Natural killer cell (primary cell): ENCODE results near the gene SLC24A3. TPM values are rescaled to one million over a fixed set of nuclear protein-coding genes. Genes with fewer than 3 reads are reported as not detected.

Experiments
- ATAC-seq, 3 donors: fragments of 150-1000 bp in 2 of 3; fragments of 200-7000 bp in 1 of 3; cut with Tn5 transposase; 1 replicate in 1 of 3; 2 replicates in 2 of 3; pipeline ENCODE4 v1.10.0; 2021; ENCODE audit warnings: mild to moderate bottlenecking in 2 of 3, moderate library complexity in 2 of 3
- DNase-seq, 2 donors: peaks; one replicate each; pipeline versions ENCODE4 v3.0.0 to v3.0.0-alpha.2; 2013 to 2021; ENCODE audit warnings: mixed read lengths in 1 of 2
- H3K27ac ChIP-seq: one replicate; pipeline ENCODE4 v1.5.1; 2013; ENCODE audit warnings: mild to moderate bottlenecking, low read length
- H3K27me3 ChIP-seq: one replicate; pipeline ENCODE4 v1.6.1; 2013; ENCODE audit warnings: low read length; ENCODE audit not compliant: control insufficient read depth, insufficient read depth
- H3K36me3 ChIP-seq: one replicate; pipeline ENCODE4 v1.6.1; 2013; ENCODE audit warnings: low read length; ENCODE audit not compliant: control insufficient read depth, insufficient read depth
- H3K4me1 ChIP-seq: one replicate; pipeline ENCODE4 v1.6.1; 2013; ENCODE audit warnings: low read length; ENCODE audit not compliant: control insufficient read depth, insufficient read depth
- H3K4me3 ChIP-seq: one replicate; pipeline ENCODE4 v1.5.1; 2013; ENCODE audit warnings: low read length
- H3K9me3 ChIP-seq: one replicate; pipeline ENCODE4 v1.6.1; 2013; ENCODE audit warnings: low read length; ENCODE audit not compliant: control insufficient read depth, insufficient read depth
- H3K27ac Mint-ChIP-seq, 2 donors: one replicate each; pipeline ENCODE4 v1.8.0; 2022; ENCODE audit warnings: mild to moderate bottlenecking in 2 of 2, mixed read lengths in 2 of 2, moderate library complexity in 1 of 2
- H3K27me3 Mint-ChIP-seq, 2 donors: one replicate each; pipeline ENCODE4 v1.8.0; 2022; ENCODE audit warnings: low read depth in 2 of 2, mixed read lengths in 2 of 2
- H3K36me3 Mint-ChIP-seq: one replicate; pipeline ENCODE4 v1.8.0; 2022; ENCODE audit warnings: mixed read lengths
- H3K4me1 Mint-ChIP-seq, 2 donors: one replicate each; pipeline ENCODE4 v1.8.0; 2022; ENCODE audit warnings: mixed read lengths in 2 of 2
- H3K4me3 Mint-ChIP-seq: one replicate; pipeline ENCODE4 v1.8.0; 2022; ENCODE audit warnings: mild to moderate bottlenecking, moderate library complexity, mixed read lengths
- H3K9me3 Mint-ChIP-seq, 2 donors: one replicate each; pipeline ENCODE4 v1.8.0; 2022; ENCODE audit warnings: mixed read lengths in 2 of 2
- CTCF ChIP-seq: fragments of 200-600 bp; IDR thresholded peaks from one replicate; pipeline ENCODE4 v1.8.0; 2022; ENCODE audit warnings: antibody characterized with exemption
- WGBS: methylation state at CpG from one replicate; pipeline ENCODE4 v1.1.7; 2013; ENCODE audit warnings: missing lambda C conversion rate; ENCODE audit not compliant: insufficient coverage; 5-methylcytosine and 5-hydroxymethylcytosine counted together
- intact Hi-C: fragments of 100-400 bp; cut with micrococcal nuclease; formaldehyde crosslinking; loops from one replicate; pipeline ENCODE4 v1.14.2; 2022
- total RNA-seq, 4 donors: library from RNA; stranded (reverse); fragments of 120-200 nt in 1 of 4; gene quantifications; one replicate each; pipeline versions ENCODE4 v1.2.3 to v1.2.4, GENCODE V29; 2013 to 2022

Gene SLC24A3
- total RNA-seq, 3 donors from 2014 or later (not counting 1 experiment from before 2014, with no cell fraction given), result 0.09 to 5.5 (median 0.99) TPM

- H3K9me3 ChIP-seq, result no peaks in the 10 kb centered on the region
- Mint-ChIP-seq H3K9me3 (no peaks in the 10 kb centered on the region), H3K36me3 (no peaks in the 10 kb centered on the region), H3K27ac (peak overlapping the region in 1 of 2 donors; percentile 77), H3K4me3 (peak overlapping the region; percentile 29), H3K4me1 (peaks cover 34 to 41% of the 10 kb centered on the region in 2 donors), H3K27me3 (peaks cover 0 to 2% of the 10 kb centered on the region in 2 donors)
- ATAC-seq, result peak; percentile 73 to 84 (median 77)
- no peaks in the 10 kb centered on the region for H3K27me3 ChIP-seq
- WGBS, result 31% methylated on average over 4 of the region's 5 CpGs
- H3K4me3 ChIP-seq, result no peak overlapping the region
- no peak overlapping the region for H3K27ac ChIP-seq
- no peaks in the 10 kb centered on the region for H3K36me3 ChIP-seq
- TF ChIP-seq CTCF, result no peak
- DNase-seq, result peak in 1 of 2 donors; percentile 14
- intact Hi-C loops, result no loop called here
- H3K4me1 ChIP-seq, result peaks cover 29% of the 10 kb centered on the region
Observed at GRCh38 chr20:19317237-19318069, 105.0 kb downstream of the SLC24A3 start.

GRCh38 chr20:19318610-19319009 lies 106.2 kb downstream of the SLC24A3 start:
- Mint-ChIP-seq H3K36me3 (no peaks in the 10 kb centered on the region), H3K4me3 (no peak overlapping the region), H3K27ac (no peak overlapping the region), H3K9me3 (no peaks in the 10 kb centered on the region), H3K4me1 (peaks cover 34 to 41% of the 10 kb centered on the region in 2 donors), H3K27me3 (peaks cover 0 to 2% of the 10 kb centered on the region in 2 donors)
- DNase-seq, result no peak
- Histone ChIP-seq H3K4me3 (no peak overlapping the region), H3K4me1 (peaks cover 29% of the 10 kb centered on the region), H3K27ac (no peak overlapping the region), H3K36me3 (no peaks in the 10 kb centered on the region), H3K27me3 (no peaks in the 10 kb centered on the region), H3K9me3 (no peaks in the 10 kb centered on the region)
- no peak for TF ChIP-seq CTCF
- WGBS, result 72% methylated on average over 4 of the region's 4 CpGs
- ATAC-seq, result no peak
- intact Hi-C loops, result no loop called here

GRCh38 chr20:19320005-19320404 lies 107.6 kb downstream of the SLC24A3 start:
- Mint-ChIP-seq H3K27me3 (peaks cover 0 to 2% of the 10 kb centered on the region in 2 donors), H3K4me1 (peaks cover 28 to 35% of the 10 kb centered on the region in 2 donors), H3K9me3 (no peaks in the 10 kb centered on the region), H3K36me3 (no peaks in the 10 kb centered on the region), H3K27ac (no peak overlapping the region), H3K4me3 (no peak overlapping the region)
- no peaks in the 10 kb centered on the region for H3K36me3 ChIP-seq
- H3K9me3 ChIP-seq, result no peaks in the 10 kb centered on the region
- H3K27ac ChIP-seq, result no peak overlapping the region
- no peak for TF ChIP-seq CTCF
- no peak overlapping the region for H3K4me3 ChIP-seq
- no peaks in the 10 kb centered on the region for H3K27me3 ChIP-seq
- no peak for DNase-seq
- no peak for ATAC-seq
- H3K4me1 ChIP-seq, result peaks cover 22% of the 10 kb centered on the region
- 65% methylated on average over 7 of the region's 8 CpGs for WGBS
- intact Hi-C loops, result no loop called here
